GM23338 (cell line): Measurements from ENCODE around the gene PTPRN2. TPM values are rescaled to one million over a fixed set of nuclear protein-coding genes. Genes with fewer than 3 reads are reported as not detected.

Source experiments
- ATAC-seq: fragments of 200-7000 bp; cut with Tn5 transposase; 3 replicates; pipeline ENCODE4 v1.9.1; 2020
- DNase-seq: peaks from one replicate; pipeline ENCODE4 v3.0.0-alpha.2; 2015; ENCODE audit warnings: low spot score
- H2AFZ ChIP-seq: fragments of 200-600 bp; sonication (generic); 2 replicates; pipeline ENCODE4 v1.8.0; 2016; ENCODE audit warnings: antibody characterized with exemption, mild to moderate bottlenecking, moderate library complexity
- H3F3A ChIP-seq: fragments of 200-600 bp; sonication (generic); replicated peaks from 2 replicates; pipeline ENCODE4 v1.8.0; 2017; ENCODE audit warnings: antibody characterized with exemption, mixed run types, low read depth
- H3K27ac ChIP-seq: fragments of 200-600 bp; sonication (generic); 2 replicates; pipeline ENCODE4 v1.6.1; 2016; ENCODE audit warnings: low read depth
- H3K27me3 ChIP-seq: fragments of 200-600 bp; sonication (generic); 2 replicates; pipeline ENCODE4 v1.8.0; 2016; ENCODE audit warnings: mild to moderate bottlenecking, mixed run types, moderate library complexity; ENCODE audit not compliant: insufficient read depth
- H3K36me3 ChIP-seq: fragments of 200-600 bp; sonication (generic); 2 replicates; pipeline ENCODE4 v1.8.0; 2016; ENCODE audit warnings: mild to moderate bottlenecking; ENCODE audit not compliant: insufficient read depth
- H3K4me1 ChIP-seq: fragments of 200-600 bp; sonication (generic); 2 replicates; pipeline ENCODE4 v1.8.0; 2016; ENCODE audit warnings: mild to moderate bottlenecking, moderate library complexity; ENCODE audit not compliant: insufficient read depth
- H3K4me2 ChIP-seq: fragments of 200-600 bp; sonication (generic); 2 replicates; pipeline ENCODE4 v1.7.1; 2017; ENCODE audit warnings: mixed run types
- H3K4me3 ChIP-seq: fragments of 200-600 bp; sonication (generic); 2 replicates; pipeline ENCODE4 v1.6.1; 2016; ENCODE audit warnings: mixed run types
- H3K79me2 ChIP-seq: fragments of 200-600 bp; sonication (generic); replicated peaks from 2 replicates; pipeline ENCODE4 v1.8.0; 2017; ENCODE audit warnings: mild to moderate bottlenecking; ENCODE audit not compliant: insufficient read depth
- H3K9me2 ChIP-seq: fragments of 200-600 bp; sonication (generic); 2 replicates; pipeline ENCODE4 v1.8.0; 2017; ENCODE audit not compliant: insufficient read depth
- H4K20me1 ChIP-seq: fragments of 200-600 bp; sonication (generic); replicated peaks from 2 replicates; pipeline ENCODE4 v1.8.0; 2017; ENCODE audit warnings: mild to moderate bottlenecking; ENCODE audit not compliant: insufficient read depth
- H3K27ac Mint-ChIP-seq: 2 replicates; pipeline ENCODE4 v1.8.0; 2020; ENCODE audit warnings: inconsistent platforms, mild to moderate bottlenecking, moderate library complexity, mixed read lengths
- H3K27me3 Mint-ChIP-seq: 3 replicates; pipeline ENCODE4 v1.8.0; 2022; ENCODE audit warnings: low read depth, mild to moderate bottlenecking, moderate library complexity, mixed read lengths, inconsistent platforms; ENCODE audit not compliant: insufficient read depth, poor library complexity
- H3K36me3 Mint-ChIP-seq: 3 replicates; pipeline ENCODE4 v1.8.0; 2021; ENCODE audit warnings: low read depth, mild to moderate bottlenecking, inconsistent platforms, moderate library complexity, mixed read lengths
- H3K4me1 Mint-ChIP-seq: 3 replicates; pipeline ENCODE4 v1.8.0; 2020; ENCODE audit warnings: mild to moderate bottlenecking, inconsistent platforms, mixed read lengths
- H3K4me3 Mint-ChIP-seq: 3 replicates; pipeline ENCODE4 v1.8.0; 2021; ENCODE audit warnings: moderate library complexity, mild to moderate bottlenecking, inconsistent platforms, mixed read lengths
- H3K9me3 Mint-ChIP-seq: 3 replicates; pipeline ENCODE4 v1.8.0; 2020; ENCODE audit warnings: moderate library complexity, mild to moderate bottlenecking, inconsistent platforms, mixed read lengths
- CREB1 ChIP-seq: fragments of 250-450 bp; sonication (Bioruptor Pico); IDR thresholded peaks from 2 replicates; pipeline ENCODE4 v1.5.0; 2020; ENCODE audit warnings: low read depth, mild to moderate bottlenecking, moderate library complexity
- EZH2 ChIP-seq: fragments of 200-600 bp; sonication (generic); IDR thresholded peaks from one replicate; pipeline ENCODE4 v1.8.0; 2017; ENCODE audit warnings: antibody characterized with exemption, mild to moderate bottlenecking, low read depth; ENCODE audit not compliant: unreplicated experiment
- EZH2phosphoT487 ChIP-seq: fragments of 200-600 bp; sonication (generic); IDR thresholded peaks from one replicate; pipeline ENCODE4 v1.8.1; 2018; ENCODE audit warnings: antibody characterized with exemption; ENCODE audit not compliant: unreplicated experiment
- JUNB ChIP-seq: IDR thresholded peaks from one replicate; pipeline ENCODE4 v1.6.1; 2016; ENCODE audit warnings: antibody characterized with exemption; ENCODE audit not compliant: unreplicated experiment
- NANOG ChIP-seq: IDR thresholded peaks from 2 replicates; pipeline ENCODE4 v1.6.1; 2016; ENCODE audit warnings: antibody characterized with exemption, borderline replicate concordance
- POLR2AphosphoS5 ChIP-seq: IDR thresholded peaks from 2 replicates; pipeline ENCODE4 v1.6.1; 2016; ENCODE audit warnings: antibody characterized with exemption, low read depth
- STAT1 ChIP-seq: IDR thresholded peaks from one replicate; pipeline ENCODE4 v1.6.1; 2016; ENCODE audit warnings: antibody characterized with exemption; ENCODE audit not compliant: unreplicated experiment
- ZNF114 ChIP-seq: fragments of 250-450 bp; sonication (Bioruptor Pico); IDR thresholded peaks from 2 replicates; pipeline ENCODE4 v1.5.0; 2020; ENCODE audit warnings: mild to moderate bottlenecking, moderate library complexity
- ZNF331 ChIP-seq: fragments of 250-450 bp; sonication (Bioruptor Pico); IDR thresholded peaks from 2 replicates; pipeline ENCODE4 v1.5.0; 2020; ENCODE audit warnings: low read depth, mild to moderate bottlenecking, moderate library complexity
- polyA plus RNA-seq: library from polyadenylated mRNA; unstranded; fragments of >200 nt; fragmentation: Nextera tagmentation; extraction: Ambion mirVana; gene quantifications from 2 replicates; pipeline ENCODE4 v1.2.1, GENCODE V29; 2016
- total RNA-seq: library from RNA; depleted of rRNA; stranded (reverse); fragments of >200 nt; shearing (Covaris generic); gene quantifications from 2 replicates; pipeline ENCODE4 v1.2.3, GENCODE V29; 2014
- TF ChIP-seq, protein P1 (sequence below), 2 experiments: fragments of 200-600 bp in 1 of 2; sonication (generic) in 1 of 2; conservative IDR thresholded peaks; 2 replicates each; pipeline versions ENCODE4 v1.5.1 to v1.6.1; 2016 to 2017; ENCODE audit warnings: antibody characterized with exemption in 2 of 2, low read depth in 2 of 2, mild to moderate bottlenecking in 2 of 2, moderate library complexity in 1 of 2
- TF ChIP-seq, protein P2 (sequence below): fragments of 250-450 bp; sonication (Bioruptor Pico); IDR thresholded peaks from 2 replicates; pipeline ENCODE4 v1.5.0; 2020; ENCODE audit warnings: mild to moderate bottlenecking, moderate library complexity
- TF ChIP-seq, protein P3 (sequence below): IDR thresholded peaks from 2 replicates; pipeline ENCODE4 v1.6.1; 2016; ENCODE audit warnings: antibody characterized with exemption
- TF ChIP-seq, protein P4 (sequence below): IDR thresholded peaks from one replicate; pipeline ENCODE4 v1.6.1; 2018; ENCODE audit warnings: antibody characterized with exemption; ENCODE audit not compliant: unreplicated experiment

Gene PTPRN2
- total and polyA plus RNA-seq, 2 experiments from 2014 or later = 0.87 to 4.0 TPM

DNA sequence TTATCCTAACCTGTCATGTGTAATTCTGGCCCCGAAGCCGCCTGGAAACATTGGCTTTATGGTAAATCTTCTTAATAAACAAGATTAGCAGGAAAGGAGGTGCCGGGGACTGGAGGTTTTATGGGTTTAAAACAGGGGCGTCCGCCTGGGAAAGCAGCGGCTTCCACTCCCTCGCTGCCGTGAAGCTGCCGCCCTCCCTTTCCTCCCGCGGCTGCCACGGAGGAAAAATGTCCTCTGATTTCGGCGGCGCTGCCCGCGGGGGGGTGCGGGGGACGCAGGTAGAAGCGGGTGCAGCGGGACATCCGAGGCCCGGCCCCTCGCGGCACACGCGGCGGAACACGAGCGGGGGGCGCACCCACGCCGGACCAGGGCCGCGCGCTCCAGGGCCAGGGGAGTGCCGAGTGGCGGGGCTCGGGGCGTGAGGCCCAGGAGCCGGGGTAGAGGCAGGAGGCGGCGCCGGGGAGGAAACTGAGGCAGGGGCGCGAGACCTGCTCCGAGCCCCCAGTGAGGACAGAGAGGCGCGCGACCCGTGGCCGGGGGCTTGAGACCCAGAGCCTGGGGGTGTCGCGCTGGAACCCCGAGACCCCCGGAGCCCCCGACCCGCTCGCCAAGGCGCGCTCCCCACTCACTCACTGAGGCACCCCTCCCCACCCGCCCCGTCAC, 993 bp downstream of the PTPRN2 start:
- DNase-seq (no peak), ATAC-seq (no peak)
- no peaks in the 10 kb centered on the region for H3K79me2 ChIP-seq
- Mint-ChIP-seq H3K36me3 (peaks cover 4% of the 10 kb centered on the region; the same call in 2 of the 3 replicates), H3K9me3 (peaks cover 23% of the 10 kb centered on the region), H3K4me3 (peak overlapping the region; percentile 72; the same call in 2 of the 3 replicates), H3K4me1 (peaks cover 13% of the 10 kb centered on the region), H3K27me3 (peaks cover 36% of the 10 kb centered on the region), H3K27ac (no peak overlapping the region)
- H4K20me1 ChIP-seq = no peaks in the 10 kb centered on the region; the same call in 1 of the 2 replicates
- H3K27me3 ChIP-seq = peaks cover 61% of the 10 kb centered on the region
- H3K9me2 ChIP-seq = 0 out of 2 replicates have a peak, but pooled peaks cover 4% of the 10 kb centered on the region
- no peaks in the 10 kb centered on the region for H3K36me3 ChIP-seq
- TF ChIP-seq EZH2 (no peak), POLR2AphosphoS5 (no peak), JUNB (no peak), STAT1 (no peak), ZNF114 (CRISPR knock-in tag) (no peak), NANOG (no peak), CREB1 (CRISPR knock-in tag) (no peak), EZH2phosphoT487 (no peak), ZNF331 (CRISPR knock-in tag) (no peak)
- TF ChIP-seq, protein P1, sequence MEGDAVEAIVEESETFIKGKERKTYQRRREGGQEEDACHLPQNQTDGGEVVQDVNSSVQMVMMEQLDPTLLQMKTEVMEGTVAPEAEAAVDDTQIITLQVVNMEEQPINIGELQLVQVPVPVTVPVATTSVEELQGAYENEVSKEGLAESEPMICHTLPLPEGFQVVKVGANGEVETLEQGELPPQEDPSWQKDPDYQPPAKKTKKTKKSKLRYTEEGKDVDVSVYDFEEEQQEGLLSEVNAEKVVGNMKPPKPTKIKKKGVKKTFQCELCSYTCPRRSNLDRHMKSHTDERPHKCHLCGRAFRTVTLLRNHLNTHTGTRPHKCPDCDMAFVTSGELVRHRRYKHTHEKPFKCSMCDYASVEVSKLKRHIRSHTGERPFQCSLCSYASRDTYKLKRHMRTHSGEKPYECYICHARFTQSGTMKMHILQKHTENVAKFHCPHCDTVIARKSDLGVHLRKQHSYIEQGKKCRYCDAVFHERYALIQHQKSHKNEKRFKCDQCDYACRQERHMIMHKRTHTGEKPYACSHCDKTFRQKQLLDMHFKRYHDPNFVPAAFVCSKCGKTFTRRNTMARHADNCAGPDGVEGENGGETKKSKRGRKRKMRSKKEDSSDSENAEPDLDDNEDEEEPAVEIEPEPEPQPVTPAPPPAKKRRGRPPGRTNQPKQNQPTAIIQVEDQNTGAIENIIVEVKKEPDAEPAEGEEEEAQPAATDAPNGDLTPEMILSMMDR (conservative IDR thresholded peaks at IDR 0.05; ENCODE audit: low read depth in 2 of 2) = no peak
- TF ChIP-seq, protein P2, sequence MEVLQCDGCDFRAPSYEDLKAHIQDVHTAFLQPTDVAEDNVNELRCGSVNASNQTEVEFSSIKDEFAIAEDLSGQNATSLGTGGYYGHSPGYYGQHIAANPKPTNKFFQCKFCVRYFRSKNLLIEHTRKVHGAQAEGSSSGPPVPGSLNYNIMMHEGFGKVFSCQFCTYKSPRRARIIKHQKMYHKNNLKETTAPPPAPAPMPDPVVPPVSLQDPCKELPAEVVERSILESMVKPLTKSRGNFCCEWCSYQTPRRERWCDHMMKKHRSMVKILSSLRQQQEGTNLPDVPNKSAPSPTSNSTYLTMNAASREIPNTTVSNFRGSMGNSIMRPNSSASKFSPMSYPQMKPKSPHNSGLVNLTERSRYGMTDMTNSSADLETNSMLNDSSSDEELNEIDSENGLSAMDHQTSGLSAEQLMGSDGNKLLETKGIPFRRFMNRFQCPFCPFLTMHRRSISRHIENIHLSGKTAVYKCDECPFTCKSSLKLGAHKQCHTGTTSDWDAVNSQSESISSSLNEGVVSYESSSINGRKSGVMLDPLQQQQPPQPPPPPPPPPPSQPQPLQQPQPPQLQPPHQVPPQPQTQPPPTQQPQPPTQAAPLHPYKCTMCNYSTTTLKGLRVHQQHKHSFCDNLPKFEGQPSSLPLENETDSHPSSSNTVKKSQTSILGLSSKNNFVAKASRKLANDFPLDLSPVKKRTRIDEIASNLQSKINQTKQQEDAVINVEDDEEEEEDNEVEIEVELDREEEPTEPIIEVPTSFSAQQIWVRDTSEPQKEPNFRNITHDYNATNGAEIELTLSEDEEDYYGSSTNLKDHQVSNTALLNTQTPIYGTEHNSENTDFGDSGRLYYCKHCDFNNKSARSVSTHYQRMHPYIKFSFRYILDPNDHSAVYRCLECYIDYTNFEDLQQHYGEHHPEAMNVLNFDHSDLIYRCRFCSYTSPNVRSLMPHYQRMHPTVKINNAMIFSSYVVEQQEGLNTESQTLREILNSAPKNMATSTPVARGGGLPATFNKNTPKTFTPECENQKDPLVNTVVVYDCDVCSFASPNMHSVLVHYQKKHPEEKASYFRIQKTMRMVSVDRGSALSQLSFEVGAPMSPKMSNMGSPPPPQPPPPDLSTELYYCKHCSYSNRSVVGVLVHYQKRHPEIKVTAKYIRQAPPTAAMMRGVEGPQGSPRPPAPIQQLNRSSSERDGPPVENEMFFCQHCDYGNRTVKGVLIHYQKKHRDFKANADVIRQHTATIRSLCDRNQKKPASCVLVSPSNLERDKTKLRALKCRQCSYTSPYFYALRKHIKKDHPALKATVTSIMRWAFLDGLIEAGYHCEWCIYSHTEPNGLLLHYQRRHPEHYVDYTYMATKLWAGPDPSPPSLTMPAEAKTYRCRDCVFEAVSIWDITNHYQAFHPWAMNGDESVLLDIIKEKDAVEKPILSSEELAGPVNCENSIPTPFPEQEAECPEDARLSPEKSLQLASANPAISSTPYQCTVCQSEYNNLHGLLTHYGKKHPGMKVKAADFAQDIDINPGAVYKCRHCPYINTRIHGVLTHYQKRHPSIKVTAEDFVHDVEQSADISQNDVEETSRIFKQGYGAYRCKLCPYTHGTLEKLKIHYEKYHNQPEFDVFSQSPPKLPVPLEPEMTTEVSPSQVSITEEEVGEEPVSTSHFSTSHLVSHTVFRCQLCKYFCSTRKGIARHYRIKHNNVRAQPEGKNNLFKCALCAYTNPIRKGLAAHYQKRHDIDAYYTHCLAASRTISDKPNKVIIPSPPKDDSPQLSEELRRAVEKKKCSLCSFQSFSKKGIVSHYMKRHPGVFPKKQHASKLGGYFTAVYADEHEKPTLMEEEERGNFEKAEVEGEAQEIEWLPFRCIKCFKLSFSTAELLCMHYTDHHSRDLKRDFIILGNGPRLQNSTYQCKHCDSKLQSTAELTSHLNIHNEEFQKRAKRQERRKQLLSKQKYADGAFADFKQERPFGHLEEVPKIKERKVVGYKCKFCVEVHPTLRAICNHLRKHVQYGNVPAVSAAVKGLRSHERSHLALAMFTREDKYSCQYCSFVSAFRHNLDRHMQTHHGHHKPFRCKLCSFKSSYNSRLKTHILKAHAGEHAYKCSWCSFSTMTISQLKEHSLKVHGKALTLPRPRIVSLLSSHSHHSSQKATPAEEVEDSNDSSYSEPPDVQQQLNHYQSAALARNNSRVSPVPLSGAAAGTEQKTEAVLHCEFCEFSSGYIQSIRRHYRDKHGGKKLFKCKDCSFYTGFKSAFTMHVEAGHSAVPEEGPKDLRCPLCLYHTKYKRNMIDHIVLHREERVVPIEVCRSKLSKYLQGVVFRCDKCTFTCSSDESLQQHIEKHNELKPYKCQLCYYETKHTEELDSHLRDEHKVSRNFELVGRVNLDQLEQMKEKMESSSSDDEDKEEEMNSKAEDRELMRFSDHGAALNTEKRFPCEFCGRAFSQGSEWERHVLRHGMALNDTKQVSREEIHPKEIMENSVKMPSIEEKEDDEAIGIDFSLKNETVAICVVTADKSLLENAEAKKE (CRISPR knock-in tag) = no peak
- TF ChIP-seq, protein P3, sequence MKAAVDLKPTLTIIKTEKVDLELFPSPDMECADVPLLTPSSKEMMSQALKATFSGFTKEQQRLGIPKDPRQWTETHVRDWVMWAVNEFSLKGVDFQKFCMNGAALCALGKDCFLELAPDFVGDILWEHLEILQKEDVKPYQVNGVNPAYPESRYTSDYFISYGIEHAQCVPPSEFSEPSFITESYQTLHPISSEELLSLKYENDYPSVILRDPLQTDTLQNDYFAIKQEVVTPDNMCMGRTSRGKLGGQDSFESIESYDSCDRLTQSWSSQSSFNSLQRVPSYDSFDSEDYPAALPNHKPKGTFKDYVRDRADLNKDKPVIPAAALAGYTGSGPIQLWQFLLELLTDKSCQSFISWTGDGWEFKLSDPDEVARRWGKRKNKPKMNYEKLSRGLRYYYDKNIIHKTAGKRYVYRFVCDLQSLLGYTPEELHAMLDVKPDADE = no peak
- TF ChIP-seq, protein P4, sequence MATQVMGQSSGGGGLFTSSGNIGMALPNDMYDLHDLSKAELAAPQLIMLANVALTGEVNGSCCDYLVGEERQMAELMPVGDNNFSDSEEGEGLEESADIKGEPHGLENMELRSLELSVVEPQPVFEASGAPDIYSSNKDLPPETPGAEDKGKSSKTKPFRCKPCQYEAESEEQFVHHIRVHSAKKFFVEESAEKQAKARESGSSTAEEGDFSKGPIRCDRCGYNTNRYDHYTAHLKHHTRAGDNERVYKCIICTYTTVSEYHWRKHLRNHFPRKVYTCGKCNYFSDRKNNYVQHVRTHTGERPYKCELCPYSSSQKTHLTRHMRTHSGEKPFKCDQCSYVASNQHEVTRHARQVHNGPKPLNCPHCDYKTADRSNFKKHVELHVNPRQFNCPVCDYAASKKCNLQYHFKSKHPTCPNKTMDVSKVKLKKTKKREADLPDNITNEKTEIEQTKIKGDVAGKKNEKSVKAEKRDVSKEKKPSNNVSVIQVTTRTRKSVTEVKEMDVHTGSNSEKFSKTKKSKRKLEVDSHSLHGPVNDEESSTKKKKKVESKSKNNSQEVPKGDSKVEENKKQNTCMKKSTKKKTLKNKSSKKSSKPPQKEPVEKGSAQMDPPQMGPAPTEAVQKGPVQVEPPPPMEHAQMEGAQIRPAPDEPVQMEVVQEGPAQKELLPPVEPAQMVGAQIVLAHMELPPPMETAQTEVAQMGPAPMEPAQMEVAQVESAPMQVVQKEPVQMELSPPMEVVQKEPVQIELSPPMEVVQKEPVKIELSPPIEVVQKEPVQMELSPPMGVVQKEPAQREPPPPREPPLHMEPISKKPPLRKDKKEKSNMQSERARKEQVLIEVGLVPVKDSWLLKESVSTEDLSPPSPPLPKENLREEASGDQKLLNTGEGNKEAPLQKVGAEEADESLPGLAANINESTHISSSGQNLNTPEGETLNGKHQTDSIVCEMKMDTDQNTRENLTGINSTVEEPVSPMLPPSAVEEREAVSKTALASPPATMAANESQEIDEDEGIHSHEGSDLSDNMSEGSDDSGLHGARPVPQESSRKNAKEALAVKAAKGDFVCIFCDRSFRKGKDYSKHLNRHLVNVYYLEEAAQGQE = no peak
- H3K4me2 ChIP-seq = peak overlapping the region; percentile 83
- H3F3A ChIP-seq = 0 out of 2 replicates have a peak, but pooled peaks cover 7% of the 10 kb centered on the region
- H3K27ac ChIP-seq = no peak overlapping the region
- H2AFZ ChIP-seq = peak overlapping the region; percentile 72
- H3K4me3 ChIP-seq = peak overlapping the region; percentile 59
- H3K4me1 ChIP-seq = peaks cover 5% of the 10 kb centered on the region; the same call in 1 of the 2 replicates
